Loucy (cell line): ENCODE measurements around the gene BMPR1B.

Source experiments
- H2AFZ ChIP-seq: fragments of 200-600 bp; sonication (generic); 2 replicates; pipeline ENCODE4 v1.6.0; 2016; ENCODE audit warnings: antibody characterized with exemption, mild to moderate bottlenecking, low read length, moderate library complexity
- H3F3A ChIP-seq: fragments of 200-600 bp; 2 replicates; pipeline ENCODE4 v1.6.0; 2016; ENCODE audit warnings: antibody characterized with exemption, low read depth, mild to moderate bottlenecking
- H3K27me3 ChIP-seq: fragments of 200-600 bp; sonication (generic); 2 replicates; pipeline ENCODE4 v1.6.1; 2014; ENCODE audit warnings: low read length, mild to moderate bottlenecking; ENCODE audit not compliant: insufficient read depth, poor library complexity, severe bottlenecking
- H3K36me3 ChIP-seq: fragments of 200-600 bp; sonication (generic); 2 replicates; pipeline ENCODE4 v1.6.1; 2016; ENCODE audit warnings: low read length; ENCODE audit not compliant: insufficient read depth
- H3K4me1 ChIP-seq: fragments of 200-600 bp; sonication (generic); 2 replicates; pipeline ENCODE4 v1.5.1; 2014; ENCODE audit warnings: low read length, mild to moderate bottlenecking; ENCODE audit not compliant: insufficient read depth, poor library complexity, severe bottlenecking
- H3K4me2 ChIP-seq: fragments of 200-600 bp; sonication (generic); 2 replicates; pipeline ENCODE4 v1.6.0; 2014; ENCODE audit warnings: antibody characterized with exemption, low read length, low read depth, mild to moderate bottlenecking; ENCODE audit not compliant: poor library complexity, severe bottlenecking
- H3K4me3 ChIP-seq: fragments of 200-600 bp; sonication (generic); 2 replicates; pipeline ENCODE4 v1.5.1; 2014; ENCODE audit warnings: low read length, mild to moderate bottlenecking, mixed read lengths; ENCODE audit not compliant: poor library complexity, severe bottlenecking
- H3K79me2 ChIP-seq: fragments of 200-600 bp; sonication (generic); 2 replicates; pipeline ENCODE4 v1.6.1; 2014; ENCODE audit warnings: low read length; ENCODE audit not compliant: insufficient read depth
- H3K9ac ChIP-seq: fragments of 200-600 bp; sonication (generic); 2 replicates; pipeline ENCODE4 v1.6.0; 2014; ENCODE audit warnings: mild to moderate bottlenecking, low read depth, low read length, moderate library complexity; ENCODE audit not compliant: poor library complexity, severe bottlenecking
- H3K9me2 ChIP-seq: fragments of 200-600 bp; sonication (generic); replicated peaks from 2 replicates; pipeline ENCODE4 v1.6.1; 2016; ENCODE audit warnings: low read depth, low read length, mixed read lengths
- H3K9me3 ChIP-seq: fragments of 200-600 bp; sonication (generic); 2 replicates; pipeline ENCODE4 v1.6.1; 2014; ENCODE audit warnings: mild to moderate bottlenecking, antibody characterized with exemption, low read length, low read depth; ENCODE audit not compliant: insufficient read depth
- H4K20me1 ChIP-seq: fragments of 200-600 bp; sonication (generic); 2 replicates; pipeline ENCODE4 v1.6.0; 2014; ENCODE audit warnings: antibody characterized with exemption, low read length, mild to moderate bottlenecking; ENCODE audit not compliant: insufficient read depth, poor library complexity, severe bottlenecking
- CTCF ChIP-seq: fragments of 200-600 bp; sonication (generic); conservative IDR thresholded peaks from 2 replicates; pipeline ENCODE4 v1.5.1; 2014; ENCODE audit warnings: mild to moderate bottlenecking, antibody characterized with exemption, low read length
- EZH2phosphoT487 ChIP-seq: fragments of 200-600 bp; IDR thresholded peaks from 2 replicates; pipeline ENCODE4 v1.6.1; 2018; ENCODE audit warnings: antibody characterized with exemption, mild to moderate bottlenecking, moderate library complexity, borderline replicate concordance

The BMPR1B gene

GRCh38 chr4:95023110-95023509 lies 265.4 kb downstream of the BMPR1B start:
- TF ChIP-seq EZH2phosphoT487 (no peak), CTCF (no peak)
- Histone ChIP-seq H3K79me2 (no peaks in the 10 kb centered on the region), H3K4me3 (no peak overlapping the region), H3K36me3 (no peaks in the 10 kb centered on the region), H4K20me1 (no peaks in the 10 kb centered on the region), H3K9me2 (no peaks in the 10 kb centered on the region), H3K4me1 (no peaks in the 10 kb centered on the region), H3K9me3 (no peaks in the 10 kb centered on the region), H2AFZ (no peak overlapping the region), H3F3A (0 out of 2 replicates have a peak, but pooled peaks cover 2% of the 10 kb centered on the region), H3K27me3 (no peaks in the 10 kb centered on the region), H3K9ac (no peak overlapping the region), H3K4me2 (no peak overlapping the region)

GRCh38 chr4:95027905-95028618 lies 270.3 kb downstream of the BMPR1B start:
- H3K9me2 ChIP-seq: no peaks in the 10 kb centered on the region
- H4K20me1 ChIP-seq: no peaks in the 10 kb centered on the region
- no peaks in the 10 kb centered on the region for H3K9me3 ChIP-seq
- no peak overlapping the region for H3K9ac ChIP-seq
- H3K27me3 ChIP-seq: no peaks in the 10 kb centered on the region
- no peak overlapping the region for H3K4me3 ChIP-seq
- no peak overlapping the region for H2AFZ ChIP-seq
- no peaks in the 10 kb centered on the region for H3K4me1 ChIP-seq
- H3K79me2 ChIP-seq: no peaks in the 10 kb centered on the region
- TF ChIP-seq CTCF: no peak
- TF ChIP-seq EZH2phosphoT487: no peak
- 0 out of 2 replicates have a peak, but pooled peaks cover 2% of the 10 kb centered on the region for H3F3A ChIP-seq
- no peaks in the 10 kb centered on the region for H3K36me3 ChIP-seq
- no peak overlapping the region for H3K4me2 ChIP-seq

- no peaks in the 10 kb centered on the region for H3K36me3 ChIP-seq
- H3K4me3 ChIP-seq: no peak overlapping the region
- H3K4me1 ChIP-seq: no peaks in the 10 kb centered on the region
- no peak overlapping the region for H3K9ac ChIP-seq
- no peak overlapping the region for H2AFZ ChIP-seq
- no peaks in the 10 kb centered on the region for H4K20me1 ChIP-seq
- H3K27me3 ChIP-seq: no peaks in the 10 kb centered on the region
- TF ChIP-seq CTCF (no peak), EZH2phosphoT487 (no peak)
- H3K4me2 ChIP-seq: no peak overlapping the region
- no peaks in the 10 kb centered on the region for H3K79me2 ChIP-seq
- no peaks in the 10 kb centered on the region for H3K9me3 ChIP-seq
- H3K9me2 ChIP-seq: no peaks in the 10 kb centered on the region
- H3F3A ChIP-seq: no peaks in the 10 kb centered on the region
Measured at GRCh38 chr4:95038791-95039190, 281.0 kb downstream of the BMPR1B start.
